Stimulated activated memory B cell treated with anti-CD40 and anti-IgM and Interleukin-4, amounts not matched to agents 10 μg/mL and 1 μg/mL and 100 μg/mL, for 72 hours (primary cell): ENCODE data around the gene CTNS.

Source experiments
- ATAC-seq: fragments of 150-1000 bp; cut with Tn5 transposase; 2 replicates; pipeline ENCODE4 v1.10.0; 2021
- H3K27ac Mint-ChIP-seq: one replicate; pipeline ENCODE4 v1.8.0; 2022; ENCODE audit warnings: mild to moderate bottlenecking, mixed read lengths
- H3K27me3 Mint-ChIP-seq: one replicate; pipeline ENCODE4 v1.8.0; 2022; ENCODE audit warnings: mixed read lengths
- H3K36me3 Mint-ChIP-seq: one replicate; pipeline ENCODE4 v1.8.0; 2022; ENCODE audit warnings: mixed read lengths
- H3K4me1 Mint-ChIP-seq: one replicate; pipeline ENCODE4 v1.8.0; 2022; ENCODE audit warnings: mixed read lengths
- H3K4me3 Mint-ChIP-seq: one replicate; pipeline ENCODE4 v1.8.0; 2022; ENCODE audit warnings: mild to moderate bottlenecking, moderate library complexity, mixed read lengths
- H3K9me3 Mint-ChIP-seq: one replicate; pipeline ENCODE4 v1.8.0; 2022; ENCODE audit warnings: mixed read lengths

Gene CTNS

GRCh38 chr17:3609689-3610088, 26.9 kb upstream of the CTNS start:
- Mint-ChIP-seq H3K27ac (no peak overlapping the region), H3K4me3 (no peak overlapping the region), H3K4me1 (no peaks in the 10 kb centered on the region), H3K36me3 (peaks cover 53% of the 10 kb centered on the region), H3K9me3 (no peaks in the 10 kb centered on the region), H3K27me3 (no peaks in the 10 kb centered on the region)
- ATAC-seq: no peak

- Mint-ChIP-seq H3K4me1 (no peaks in the 10 kb centered on the region), H3K9me3 (no peaks in the 10 kb centered on the region), H3K27ac (no peak overlapping the region), H3K36me3 (peaks cover 57% of the 10 kb centered on the region), H3K27me3 (no peaks in the 10 kb centered on the region), H3K4me3 (no peak overlapping the region)
- ATAC-seq: no peak
Observed at GRCh38 chr17:3610523-3610922, 26.0 kb upstream of the CTNS start.

GRCh38 chr17:3613124-3613523, 23.4 kb upstream of the CTNS start:
- H3K4me3 Mint-ChIP-seq: no peak overlapping the region
- H3K27ac Mint-ChIP-seq: no peak overlapping the region
- H3K36me3 Mint-ChIP-seq: peaks cover 76% of the 10 kb centered on the region
- no peaks in the 10 kb centered on the region for H3K9me3 Mint-ChIP-seq
- H3K4me1 Mint-ChIP-seq: no peaks in the 10 kb centered on the region
- no peaks in the 10 kb centered on the region for H3K27me3 Mint-ChIP-seq
- no peak for ATAC-seq

GRCh38 chr17:3615160-3615870, 21.2 kb upstream of the CTNS start:
- no peak for ATAC-seq
- Mint-ChIP-seq H3K9me3 (no peaks in the 10 kb centered on the region), H3K4me3 (no peak overlapping the region), H3K27ac (no peak overlapping the region), H3K27me3 (no peaks in the 10 kb centered on the region), H3K36me3 (peaks cover 74% of the 10 kb centered on the region), H3K4me1 (no peaks in the 10 kb centered on the region)

GRCh38 chr17:3621146-3621720, 15.3 kb upstream of the CTNS start:
- Mint-ChIP-seq H3K27me3 (no peaks in the 10 kb centered on the region), H3K4me3 (no peak overlapping the region), H3K9me3 (no peaks in the 10 kb centered on the region), H3K4me1 (no peaks in the 10 kb centered on the region), H3K27ac (no peak overlapping the region), H3K36me3 (peaks cover 69% of the 10 kb centered on the region)
- no peak for ATAC-seq

GRCh38 chr17:3622977-3623594, 13.5 kb upstream of the CTNS start:
- ATAC-seq: no peak
- Mint-ChIP-seq H3K27me3 (no peaks in the 10 kb centered on the region), H3K9me3 (no peaks in the 10 kb centered on the region), H3K4me1 (no peaks in the 10 kb centered on the region), H3K27ac (no peak overlapping the region), H3K4me3 (no peak overlapping the region), H3K36me3 (peaks cover 64% of the 10 kb centered on the region)

GRCh38 chr17:3626831-3627768, 9.5 kb upstream of the CTNS start:
- Mint-ChIP-seq H3K27me3 (no peaks in the 10 kb centered on the region), H3K36me3 (peaks cover 54% of the 10 kb centered on the region), H3K27ac (no peak overlapping the region), H3K4me3 (no peak overlapping the region), H3K4me1 (peaks cover 7% of the 10 kb centered on the region), H3K9me3 (no peaks in the 10 kb centered on the region)
- ATAC-seq: no peak

GRCh38 chr17:3627769-3628167, 8.8 kb upstream of the CTNS start:
- Mint-ChIP-seq H3K4me3 (no peak overlapping the region), H3K36me3 (peaks cover 59% of the 10 kb centered on the region), H3K27me3 (no peaks in the 10 kb centered on the region), H3K4me1 (peaks cover 7% of the 10 kb centered on the region), H3K9me3 (no peaks in the 10 kb centered on the region), H3K27ac (no peak overlapping the region)
- no peak for ATAC-seq

GRCh38 chr17:3630781-3631180, 5.8 kb upstream of the CTNS start:
- no peak for ATAC-seq
- Mint-ChIP-seq H3K27ac (peak overlapping the region; percentile 19), H3K4me1 (peaks cover 22% of the 10 kb centered on the region)

GRCh38 chr17:3632287-3632686, 4.3 kb upstream of the CTNS start:
- H3K27ac Mint-ChIP-seq: no peak overlapping the region
- H3K36me3 Mint-ChIP-seq: peaks cover 33% of the 10 kb centered on the region
- peaks cover 26% of the 10 kb centered on the region for H3K4me1 Mint-ChIP-seq
- H3K4me3 Mint-ChIP-seq: no peak overlapping the region
- no peaks in the 10 kb centered on the region for H3K9me3 Mint-ChIP-seq
- ATAC-seq: no peak
- H3K27me3 Mint-ChIP-seq: no peaks in the 10 kb centered on the region

More at GRCh38 chr17:3630781-3631180, 5.8 kb upstream of the CTNS start:
- Mint-ChIP-seq H3K9me3 (no peaks in the 10 kb centered on the region), H3K36me3 (peaks cover 46% of the 10 kb centered on the region), H3K27me3 (no peaks in the 10 kb centered on the region), H3K4me3 (no peak overlapping the region)

GRCh38 chr17:3635474-3636153, 946 bp upstream of the CTNS start:
- Mint-ChIP-seq H3K4me3 (peak overlapping the region; percentile 96), H3K27ac (peak overlapping the region; percentile 99), H3K27me3 (no peaks in the 10 kb centered on the region), H3K9me3 (no peaks in the 10 kb centered on the region), H3K36me3 (peaks cover 17% of the 10 kb centered on the region), H3K4me1 (peaks cover 50% of the 10 kb centered on the region)
- no peak for ATAC-seq

GRCh38 chr17:3636908-3637373, 381 bp downstream of the CTNS start:
- peak; percentile 2 for ATAC-seq
- peak overlapping the region; percentile 99 for H3K27ac Mint-ChIP-seq
- H3K4me3 Mint-ChIP-seq: peak overlapping the region; percentile 96
- H3K9me3 Mint-ChIP-seq: no peaks in the 10 kb centered on the region
- no peaks in the 10 kb centered on the region for H3K27me3 Mint-ChIP-seq
- peaks cover 43% of the 10 kb centered on the region for H3K4me1 Mint-ChIP-seq
- peaks cover 12% of the 10 kb centered on the region for H3K36me3 Mint-ChIP-seq

- H3K27ac Mint-ChIP-seq: peak overlapping the region; percentile 61
- peaks cover 44% of the 10 kb centered on the region for H3K4me1 Mint-ChIP-seq
- H3K36me3 Mint-ChIP-seq: peaks cover 12% of the 10 kb centered on the region
- no peaks in the 10 kb centered on the region for H3K9me3 Mint-ChIP-seq
- H3K27me3 Mint-ChIP-seq: no peaks in the 10 kb centered on the region
- H3K4me3 Mint-ChIP-seq: peak overlapping the region; percentile 7
- no peak for ATAC-seq
Observed at GRCh38 chr17:3639981-3640596, 3.5 kb downstream of the CTNS start.

- H3K36me3 Mint-ChIP-seq: peaks cover 12% of the 10 kb centered on the region
- peaks cover 47% of the 10 kb centered on the region for H3K4me1 Mint-ChIP-seq
- H3K4me3 Mint-ChIP-seq: no peak overlapping the region
- ATAC-seq: no peak
- no peaks in the 10 kb centered on the region for H3K9me3 Mint-ChIP-seq
- no peak overlapping the region for H3K27ac Mint-ChIP-seq
- no peaks in the 10 kb centered on the region for H3K27me3 Mint-ChIP-seq
Observed at GRCh38 chr17:3641014-3641413, 4.5 kb downstream of the CTNS start.
